ENCODE measurements around the gene FYB1. TPM values are rescaled to one million over a fixed set of nuclear protein-coding genes. Genes with fewer than 3 reads are reported as not detected.

The FYB1 gene
- total and polyA plus RNA-seq, 2 of the 8 experiments (the other 6 are each of a cell fraction or from before 2014, with no cell fraction given), result not detected

GRCh38 chr5:39208471-39208870 lies 10.9 kb downstream of the FYB1 start:
- Histone ChIP-seq H2BK120ac (replicated peaks; ENCODE audit: low read depth, low read length) (no peak overlapping the region), H3K4ac (replicated peaks; ENCODE audit: insufficient read length, low read depth, low read length) (no peak overlapping the region), H3K4me3 (ENCODE audit: extremely low read depth in 1 of 4, insufficient read depth in 2 of 4, low read depth in 3 of 4, low read length in 4 of 4) (no peak overlapping the region), H2BK15ac (ENCODE audit: low read length) (no peak overlapping the region), H2BK5ac (ENCODE audit: low read depth, low read length) (no peak overlapping the region), H2BK12ac (ENCODE audit: low read depth, low read length) (no peak overlapping the region), H3K79me1 (ENCODE audit: low read depth, low read length) (no peaks in the 10 kb centered on the region), H2AK5ac (ENCODE audit: low read depth, low read length) (no peak overlapping the region), H3K36me3 (ENCODE audit: control insufficient read depth in 2 of 4, insufficient read depth in 4 of 4, low read length in 3 of 4) (no peaks in the 10 kb centered on the region), H4K20me1 (replicated peaks in 1 of 2; ENCODE audit: control insufficient read depth in 1 of 2, insufficient read depth in 2 of 2, low read length in 2 of 2) (no peaks in the 10 kb centered on the region), H4K91ac (replicated peaks; ENCODE audit: insufficient read length, low read length) (no peak overlapping the region), H3K14ac (ENCODE audit: insufficient read length) (no peak overlapping the region), H4K8ac (ENCODE audit: extremely low read depth, insufficient read depth, low read length) (no peak overlapping the region), H3K23me2 (ENCODE audit: low read depth, low read length) (no peaks in the 10 kb centered on the region), H3K9ac (replicated peaks in 1 of 4; ENCODE audit: extremely low read depth in 1 of 4, low read depth in 3 of 4, low read length in 3 of 4) (no peak overlapping the region), H2BK20ac (ENCODE audit: low read length) (no peak overlapping the region), H3K27ac (ENCODE audit: low read depth, low read length) (no peak overlapping the region), H3K23ac (ENCODE audit: insufficient read length) (no peak overlapping the region), H3K4me2 (ENCODE audit: insufficient read depth in 1 of 2, low read depth in 2 of 2, low read length in 2 of 2) (no peak overlapping the region), H3K27me3 (replicated peaks in 1 of 4; ENCODE audit: control insufficient read depth in 3 of 4, extremely low read depth in 1 of 4, insufficient read depth in 3 of 4, low read length in 3 of 4) (no peaks in the 10 kb centered on the region), H3K56ac (replicated peaks; ENCODE audit: insufficient read length, low read depth, low read length) (no peak overlapping the region), H2AFZ (ENCODE audit: low read length) (no peak overlapping the region), H4K5ac (ENCODE audit: insufficient read length, low read depth, low read length) (no peak overlapping the region), H3K4me1 (replicated peaks in 1 of 4; ENCODE audit: control insufficient read depth in 3 of 4, insufficient read depth in 4 of 4, low read length in 3 of 4) (no peaks in the 10 kb centered on the region; a peak in 1 of 7 replicates), H3K18ac (ENCODE audit: extremely low read depth, low read length) (no peak overlapping the region), H3K79me2 (ENCODE audit: control insufficient read depth in 1 of 2, insufficient read depth in 2 of 2, low read length in 2 of 2) (no peaks in the 10 kb centered on the region), H3K9me3 (ENCODE audit: insufficient read depth in 2 of 2, low read depth in 1 of 2, low read length in 1 of 2) (no peaks in the 10 kb centered on the region)
- 89% methylated on average over 8 of the region's 8 CpGs; no CpG with 5 or more reads in 1 of the 2 experiments for WGBS, 2 experiments (ENCODE audit: extremely low coverage in 1 of 2, insufficient coverage in 1 of 2, insufficient read length in 1 of 2, insufficient replicate concordance in 2 of 2, low coverage in 1 of 2, low lambda C conversion rate in 2 of 2, missing lambda C conversion rate in 1 of 2)
- ChIA-PET POLR2A (ENCODE audit: partially characterized antibody) (no interaction called here), CTCF (ENCODE audit: partially characterized antibody) (interaction anchor here (0.9 kb wide), 1 partner anchor 9 kb away, joined by 3 read pairs; no protein-coding TSS in a partner anchor)
- no peak for DNase-seq (ENCODE audit: low read depth in 1 of 2, low spot score in 2 of 2)
- no peak for TF ChIP-seq SP1 (IDR thresholded peaks at IDR 0.05; ENCODE audit: low read depth, low read length)
- TF ChIP-seq ATF2 (IDR thresholded peaks at IDR 0.05; ENCODE audit: low read length), result no peak
- no peak for TF ChIP-seq SIRT6 (IDR thresholded peaks at IDR 0.05; ENCODE audit: low read length)
- no peak for TF ChIP-seq POLR2A (IDR thresholded peaks at IDR 0.05; ENCODE audit: control extremely low read depth in 1 of 2, low read depth in 2 of 2, low read length in 2 of 2)
- no peak for TF ChIP-seq HDAC6 (IDR thresholded peaks at IDR 0.05; ENCODE audit: low read depth, low read length)
- TF ChIP-seq EGR1 (IDR thresholded peaks at IDR 0.05; ENCODE audit: borderline replicate concordance, low read depth, low read length), result no peak
- TF ChIP-seq CREB1 (IDR thresholded peaks at IDR 0.05), result no peak
- no peak for TF ChIP-seq YY1 (IDR thresholded peaks at IDR 0.05; ENCODE audit: low read depth, low read length)
- TF ChIP-seq TEAD4 (IDR thresholded peaks at IDR 0.05; ENCODE audit: low read depth, low read length), result no peak
- no peak for TF ChIP-seq TCF12 (IDR thresholded peaks at IDR 0.05; ENCODE audit: low read depth, low read length)
- no peak for TF ChIP-seq SP4 (IDR thresholded peaks at IDR 0.05; ENCODE audit: low read length)
- TF ChIP-seq KDM5A (IDR thresholded peaks at IDR 0.05; ENCODE audit: low read length), result no peak
- no peak for TF ChIP-seq RXRA (IDR thresholded peaks at IDR 0.05; ENCODE audit: insufficient read depth, low read depth, low read length)
- no peak for TF ChIP-seq ASH2L (IDR thresholded peaks at IDR 0.05; ENCODE audit: low read length)
- no peak for FAIRE-seq

Data from H1 (cell line).